Measurements from ENCODE around the gene ANXA10.
A peak's percentile ranks its signal among the peaks of the same experiment; 100 is the strongest.
"Not testable (repeated sequence)": the region's sequence is repeated elsewhere in the genome, so short reads cannot be mapped to it uniquely, and the experiment has no call there.

ANXA10 gene

GRCh38 chr4:168092176-168092712 is at the start of gene ANXA10:
Gene ANXA10 (plus strand): TSS chr4:168092537. CDS start chr4:168092701, 164 bp downstream.
- no peak for DNase-seq

GRCh38 chr4:168045354-168045753 is 47.0 kb upstream of the ANXA10 start:
- DNase-seq, result no peak

- DNase-seq, result no peak
Measured at GRCh38 chr4:168050002-168050401, 42.3 kb upstream of the ANXA10 start.

- no peak for DNase-seq
Measured at GRCh38 chr4:168051526-168051925, 40.8 kb upstream of the ANXA10 start.

GRCh38 chr4:168057412-168057811 is 34.9 kb upstream of the ANXA10 start:
- no peak for DNase-seq

GRCh38 chr4:168059251-168059650 is 33.1 kb upstream of the ANXA10 start:
- DNase-seq, result no peak

- DNase-seq, result no peak
Measured at GRCh38 chr4:168063031-168063430, 29.3 kb upstream of the ANXA10 start.

GRCh38 chr4:168070903-168071302 is 21.4 kb upstream of the ANXA10 start:
- DNase-seq, result no peak

- no peak for DNase-seq
Measured at GRCh38 chr4:168071304-168071703, 21.0 kb upstream of the ANXA10 start.

- DNase-seq, result no peak
Measured at GRCh38 chr4:168074861-168075260, 17.5 kb upstream of the ANXA10 start.

GRCh38 chr4:168076989-168077725 is 15.2 kb upstream of the ANXA10 start:
- DNase-seq, result peak; percentile 27

GRCh38 chr4:168077726-168078239 is 14.6 kb upstream of the ANXA10 start:
- no peak for DNase-seq

GRCh38 chr4:168082379-168082778 is 10.0 kb upstream of the ANXA10 start:
- DNase-seq, result no peak

GRCh38 chr4:168095776-168096406 is 3.6 kb downstream of the ANXA10 start:
- no peak for DNase-seq

- DNase-seq, result no peak
Measured at GRCh38 chr4:168096407-168096784, 4.1 kb downstream of the ANXA10 start.

GRCh38 chr4:168097161-168097560 is 4.8 kb downstream of the ANXA10 start:
- DNase-seq, result no peak

- DNase-seq, result no peak
Measured at GRCh38 chr4:168098248-168098717, 5.9 kb downstream of the ANXA10 start.

- peak; percentile 0 for DNase-seq
Measured at GRCh38 chr4:168099195-168099594, 6.9 kb downstream of the ANXA10 start.

- DNase-seq, result no peak
Measured at GRCh38 chr4:168101026-168101425, 8.7 kb downstream of the ANXA10 start.

GRCh38 chr4:168102403-168102802 is 10.1 kb downstream of the ANXA10 start:
- DNase-seq, result no peak

- no peak for DNase-seq
Measured at GRCh38 chr4:168109527-168109926, 17.2 kb downstream of the ANXA10 start.

- DNase-seq, result not testable (repeated sequence)
Measured at GRCh38 chr4:168113059-168113458, 20.7 kb downstream of the ANXA10 start.

- no peak for DNase-seq
Measured at GRCh38 chr4:168118116-168118655, 25.8 kb downstream of the ANXA10 start.

GRCh38 chr4:168119100-168119499 is 26.8 kb downstream of the ANXA10 start:
- no peak for DNase-seq

Data from NCI-H748 treated with DMSO at 0.1 percent for 48 hours (cell line).